Mononuclear cell (primary cell): Measurements from ENCODE around the gene DUOX2. TPM values are rescaled to one million over a fixed set of nuclear protein-coding genes. Genes with fewer than 3 reads are reported as not detected.

Experiments
- H3K27me3 ChIP-seq: 2 replicates; pipeline ENCODE4 v1.6.0; 2011; ENCODE audit warnings: low read length, control low read depth; ENCODE audit not compliant: insufficient read depth
- H3K4me1 ChIP-seq: 2 replicates; pipeline ENCODE4 v1.5.1; 2011; ENCODE audit warnings: mild to moderate bottlenecking, low read length, control low read depth; ENCODE audit not compliant: insufficient read depth
- H3K4me3 ChIP-seq: 2 replicates; pipeline ENCODE4 v1.5.1; 2011; ENCODE audit warnings: mild to moderate bottlenecking, low read length, moderate library complexity
- H3K9me3 ChIP-seq: 2 replicates; pipeline ENCODE4 v1.5.1; 2011; ENCODE audit warnings: low read depth, mild to moderate bottlenecking, control low read depth, low read length
- total RNA-seq: library from RNA; depleted of rRNA; stranded (reverse); fragments of >200 nt; gene quantifications from one replicate; pipeline ENCODE4 v1.2.3, GENCODE V29; 2012

Gene DUOX2
- total RNA-seq, 1 donor: 0.10 TPM

- peaks cover 64% of the 10 kb centered on the region for H3K27me3 ChIP-seq
- no peak overlapping the region for H3K4me3 ChIP-seq
- H3K9me3 ChIP-seq: no peaks in the 10 kb centered on the region
These were observed 17.5 kb upstream of the DUOX2 start for GRCh38 chr15:45131510-45131909.

GRCh38 chr15:45130291-45131000 lies 16.5 kb upstream of the DUOX2 start:
- Histone ChIP-seq H3K9me3 (no peaks in the 10 kb centered on the region), H3K4me1 (peaks cover 11% of the 10 kb centered on the region), H3K4me3 (no peak overlapping the region), H3K27me3 (peaks cover 64% of the 10 kb centered on the region)

More at GRCh38 chr15:45131510-45131909, 17.5 kb upstream of the DUOX2 start:
- peaks cover 11% of the 10 kb centered on the region for H3K4me1 ChIP-seq

- peaks cover 4% of the 10 kb centered on the region for H3K4me1 ChIP-seq
- H3K4me3 ChIP-seq: no peak within 1 kb of the TSS
- H3K27me3 ChIP-seq: peaks cover 67% of the 10 kb centered on the region
- H3K9me3 ChIP-seq: no peaks in the 10 kb centered on the region
These were observed 15.7 kb upstream of the DUOX2 start, which contains the start of the genes DUOX1 and DUOXA1 for GRCh38 chr15:45129651-45130129. TSS of gene DUOX1 (plus strand) at chr15:45129994. CDS start at chr15:45131967, 1,973 bp downstream. TSS of gene DUOXA1 (minus strand) at chr15:45129879. CDS start at chr15:45123014, 6,865 bp downstream.

- Histone ChIP-seq H3K4me3 (no peak overlapping the region), H3K27me3 (peaks cover 62% of the 10 kb centered on the region), H3K9me3 (no peaks in the 10 kb centered on the region), H3K4me1 (peaks cover 4% of the 10 kb centered on the region)
These were observed 15.1 kb upstream of the DUOX2 start for GRCh38 chr15:45128971-45129639.

GRCh38 chr15:45126535-45127158 lies 12.7 kb upstream of the DUOX2 start:
- Histone ChIP-seq H3K4me3 (no peak overlapping the region), H3K27me3 (peaks cover 58% of the 10 kb centered on the region), H3K9me3 (no peaks in the 10 kb centered on the region), H3K4me1 (peaks cover 4% of the 10 kb centered on the region)

GRCh38 chr15:45123397-45123796 lies 9.4 kb upstream of the DUOX2 start:
- Histone ChIP-seq H3K4me3 (no peak overlapping the region), H3K9me3 (no peaks in the 10 kb centered on the region), H3K27me3 (peaks cover 36% of the 10 kb centered on the region), H3K4me1 (no peaks in the 10 kb centered on the region)

GRCh38 chr15:45122719-45123118 lies 8.7 kb upstream of the DUOX2 start:
- Histone ChIP-seq H3K4me3 (no peak overlapping the region), H3K4me1 (peaks cover 3% of the 10 kb centered on the region)

GRCh38 chr15:45121706-45122417 lies 7.9 kb upstream of the DUOX2 start:
- H3K4me3 ChIP-seq: no peak overlapping the region
- H3K27me3 ChIP-seq: peaks cover 37% of the 10 kb centered on the region
- H3K4me1 ChIP-seq: peaks cover 11% of the 10 kb centered on the region
- no peaks in the 10 kb centered on the region for H3K9me3 ChIP-seq

More at GRCh38 chr15:45122719-45123118, 8.7 kb upstream of the DUOX2 start:
- Histone ChIP-seq H3K27me3 (peaks cover 31% of the 10 kb centered on the region), H3K9me3 (no peaks in the 10 kb centered on the region)

- no peaks in the 10 kb centered on the region for H3K9me3 ChIP-seq
- H3K4me1 ChIP-seq: peaks cover 19% of the 10 kb centered on the region
- H3K4me3 ChIP-seq: no peak overlapping the region
- peaks cover 38% of the 10 kb centered on the region for H3K27me3 ChIP-seq
These were observed 7.0 kb upstream of the DUOX2 start for GRCh38 chr15:45121020-45121419.

GRCh38 chr15:45120081-45120972 lies 6.4 kb upstream of the DUOX2 start:
- Histone ChIP-seq H3K4me1 (peaks cover 19% of the 10 kb centered on the region), H3K9me3 (no peaks in the 10 kb centered on the region), H3K4me3 (no peak overlapping the region), H3K27me3 (peaks cover 42% of the 10 kb centered on the region)

- Histone ChIP-seq H3K9me3 (no peaks in the 10 kb centered on the region), H3K27me3 (peaks cover 48% of the 10 kb centered on the region), H3K4me3 (no peak overlapping the region), H3K4me1 (peaks cover 26% of the 10 kb centered on the region)
These were observed 5.0 kb upstream of the DUOX2 start for GRCh38 chr15:45118996-45119395.

- Histone ChIP-seq H3K27me3 (peaks cover 52% of the 10 kb centered on the region), H3K4me3 (no peak overlapping the region), H3K4me1 (peaks cover 33% of the 10 kb centered on the region), H3K9me3 (no peaks in the 10 kb centered on the region)
These were observed 4.2 kb upstream of the DUOX2 start for GRCh38 chr15:45118131-45118588.

GRCh38 chr15:45117308-45118130 lies 3.5 kb upstream of the DUOX2 start:
- H3K4me1 ChIP-seq: peaks cover 40% of the 10 kb centered on the region
- H3K9me3 ChIP-seq: no peaks in the 10 kb centered on the region
- no peak overlapping the region for H3K4me3 ChIP-seq
- peaks cover 57% of the 10 kb centered on the region for H3K27me3 ChIP-seq
